ENCODE results near the gene ARG2. TPM values are rescaled to one million over a fixed set of nuclear protein-coding genes. Genes with fewer than 3 reads are reported as not detected.

Gene ARG2
- total and polyA plus RNA-seq, 9 of the 15 experiments (the other 6 are each of a cell fraction or from before 2014, with no cell fraction given), result 6.2 to 75.0 (median 17.8) TPM

- 0 out of 2 replicates have a peak, but pooled peaks have one; percentile 21 for TF ChIP-seq ETV1 (tag; conservative IDR thresholded peaks at IDR 0.05; ENCODE audit: low read depth)
- peak; percentile 14 for TF ChIP-seq NEUROD1 (IDR thresholded peaks at IDR 0.05; ENCODE audit: borderline replicate concordance, low read depth, low read length, partially characterized antibody)
- peak; percentile 71 for TF ChIP-seq ZNF592 (IDR thresholded peaks at IDR 0.05)
Observed at GRCh38 chr14:67680121-67680602, 60.4 kb downstream of the ARG2 start (continued).

- in situ Hi-C loops (cut with MboI), result no loop called here
- TF ChIP-seq CXXC5 (CRISPR knock-in tag; IDR thresholded peaks at IDR 0.05), result peak; percentile 30; the same call in 1 of the 2 replicates
Observed at GRCh38 chr14:67680941-67681340, 61.2 kb downstream of the ARG2 start.

More at GRCh38 chr14:67680941-67681340, 61.2 kb downstream of the ARG2 start:
- ChIA-PET POLR2A (interaction anchor here (1.0 to 1.8 kb wide), 3 partner anchors 10 to 15 kb away, joined by 3 to 6 read pairs (median 3); partner anchors contain the start of gene RDH11), CTCF (ENCODE audit: low intra/inter-chr PET ratio) (no interaction called here)
- Histone ChIP-seq H3K4me2 (ENCODE audit: insufficient read depth, low read length) (peak overlapping the region; percentile 20), H3K9ac (ENCODE audit: insufficient read depth in 1 of 2, low read depth in 2 of 2, low read length in 2 of 2) (peak overlapping the region; percentile 47 to 58; a peak in 3 of 4 replicates), H3K9me3 (replicated peaks; ENCODE audit: control insufficient read depth, insufficient read depth, low read depth, low read length) (no peaks in the 10 kb centered on the region), H3K27ac (ENCODE audit: extremely low read depth, low read depth, low read length) (peak overlapping the region; percentile 82), H3K36me3 (ENCODE audit: control insufficient read depth, insufficient read depth, low read length) (peaks cover 86% of the 10 kb centered on the region), H4K20me1 (replicated peaks; ENCODE audit: control insufficient read depth, insufficient read depth, low read length) (no peaks in the 10 kb centered on the region), H3K4me1 (replicated peaks in 1 of 2; ENCODE audit: control insufficient read depth in 2 of 2, insufficient read depth in 2 of 2, low read length in 2 of 2) (peaks cover 11 to 34% of the 10 kb centered on the region in 2 experiments), H3K4me3 (no peak overlapping the region), H3K27me3 (ENCODE audit: control insufficient read depth in 2 of 2, insufficient read depth in 2 of 2, low read length in 2 of 2) (no peaks in the 10 kb centered on the region), H2AFZ (ENCODE audit: low read depth, low read length) (no peak overlapping the region), H3K79me2 (ENCODE audit: control insufficient read depth, insufficient read depth, low read length) (peaks cover 33% of the 10 kb centered on the region), H3K9me1 (ENCODE audit: control insufficient read depth, insufficient read depth, low read length) (no peaks in the 10 kb centered on the region)
- no TSS peak for BruUV-seq (replicated peaks)
- ATAC-seq (peak; percentile 85), DNase-seq (ENCODE audit: extremely low read depth in 1 of 4, low spot score in 3 of 4) (peak in 2 of 4 experiments; percentile 28 to 69), FAIRE-seq (peak; percentile 74)
- intact Hi-C loops (cut with micrococcal nuclease), result no loop called here
- 0% methylated on average over 2 of the region's 2 CpGs for WGBS (ENCODE audit: insufficient coverage, low coverage, missing lambda C conversion rate)
